HG02610 (cell line): Measurements from ENCODE around the gene SDF4.

Source experiments
- ATAC-seq: cut with Tn5 transposase; IDR thresholded peaks from one replicate; pipeline ENCODE4 v1.9.1; 2021; ENCODE audit warnings: mild to moderate bottlenecking, moderate library complexity; ENCODE audit not compliant: unreplicated experiment

Gene SDF4

DNA sequence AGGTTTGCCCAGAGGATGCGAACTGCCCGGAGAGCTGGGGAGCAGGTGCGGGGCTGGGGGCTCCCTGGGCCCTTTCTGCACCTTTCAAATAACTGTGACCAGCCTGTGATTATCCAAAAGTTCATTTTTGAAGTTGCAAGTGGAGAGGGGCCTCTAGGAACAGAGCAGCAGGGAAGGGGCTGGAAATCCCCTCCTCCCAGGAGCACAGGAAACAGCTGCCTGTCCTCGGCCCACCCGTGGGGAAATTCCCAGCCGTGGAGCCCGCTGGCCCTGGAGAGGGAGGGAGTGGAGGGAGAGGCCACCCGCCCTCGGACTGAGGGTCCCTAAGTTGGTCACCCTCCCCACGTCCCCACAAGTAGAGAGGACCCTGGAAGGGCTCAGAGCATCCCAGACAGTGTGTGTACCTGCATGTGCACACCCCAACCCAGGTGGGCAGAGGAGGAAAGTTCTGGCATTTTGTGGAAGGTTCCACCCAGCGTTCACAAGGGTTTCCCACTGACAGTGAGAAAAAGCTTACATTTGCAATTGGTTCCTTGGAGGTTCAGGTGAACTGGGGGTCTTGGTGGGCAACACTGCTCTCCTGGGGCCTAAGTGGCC is 16.6 kb downstream of the SDF4 start:
- ATAC-seq: no peak

DNA sequence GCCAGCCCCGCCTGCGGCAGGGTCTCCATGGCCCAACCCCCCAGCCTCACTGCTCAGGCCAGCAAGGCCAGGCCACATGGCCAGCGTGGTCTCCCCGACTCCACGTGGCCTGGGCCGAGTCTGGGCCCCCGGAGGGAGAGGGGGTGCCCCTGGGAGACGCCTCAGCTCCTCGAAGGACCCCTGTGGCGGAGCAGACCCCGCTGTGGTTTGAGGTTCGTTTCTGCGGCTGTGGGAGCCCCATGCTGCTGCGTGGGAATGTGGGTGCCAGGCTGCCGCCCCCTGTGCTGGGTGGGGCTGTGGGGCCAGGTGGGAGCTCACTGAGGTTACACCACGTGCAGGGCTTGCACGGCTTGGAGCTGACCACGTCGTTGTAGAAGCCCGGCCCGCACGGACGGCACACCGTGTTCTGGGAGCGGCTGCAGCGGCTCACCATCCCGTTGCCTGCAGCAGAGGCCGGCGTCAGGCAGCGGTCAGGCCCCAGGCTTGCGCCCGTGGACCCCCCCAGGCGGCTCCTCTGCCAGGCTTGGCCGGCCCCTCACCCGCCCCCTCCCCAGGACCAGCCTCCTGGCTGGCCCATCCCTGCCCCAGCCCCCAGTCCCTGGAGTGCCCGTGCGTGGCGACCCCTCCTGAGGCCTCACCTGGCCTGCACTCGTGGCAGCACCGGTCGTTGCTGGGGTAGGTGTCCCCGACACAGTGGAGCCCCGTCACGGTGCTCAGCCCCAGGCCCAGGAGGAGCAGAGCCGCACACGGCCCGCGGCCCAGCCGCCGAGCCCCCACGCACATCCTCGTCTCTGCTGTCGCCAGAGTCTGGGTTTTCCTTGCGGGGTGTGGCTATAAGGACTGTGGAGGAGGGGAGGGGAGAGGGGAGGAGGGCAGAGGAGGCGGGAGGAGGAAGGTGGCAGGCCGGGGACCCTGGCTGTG is 18.2 kb downstream of the SDF4 start, which contains the start of gene TNFRSF4:
Gene TNFRSF4 (minus strand): TSS at position 809 of the 921 bp plus-strand sequence. CDS start 26 bp downstream, at position 783.
- ATAC-seq: no peak

DNA sequence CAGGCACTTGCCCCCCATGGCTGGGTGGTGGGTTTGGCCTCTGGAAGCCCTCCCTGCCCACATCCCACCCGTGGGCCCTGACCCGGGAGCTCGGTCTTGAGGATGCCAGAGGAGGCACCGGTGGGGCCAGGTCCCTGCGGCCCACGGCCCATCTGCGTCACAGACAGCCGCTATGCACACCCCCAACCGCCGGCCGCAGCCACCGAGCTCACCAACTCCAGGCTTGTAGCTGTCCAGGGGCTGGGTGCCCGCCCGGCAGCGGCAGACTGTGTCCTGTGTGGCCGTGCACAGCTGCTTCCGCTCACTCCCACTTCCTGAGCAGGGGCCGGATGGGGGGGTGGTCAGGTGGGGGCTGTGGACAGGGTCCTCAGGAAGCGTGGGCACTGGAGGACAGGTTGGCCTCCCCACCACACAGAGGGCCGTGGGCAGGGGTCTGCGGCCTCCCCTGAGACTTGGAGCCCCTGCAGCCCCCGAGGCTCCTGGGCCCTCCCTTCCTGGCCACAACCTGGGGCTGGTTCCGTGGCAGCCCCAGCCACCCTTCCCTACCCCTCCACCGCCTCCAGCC is 18.9 kb downstream of the SDF4 start:
- ATAC-seq: no peak

DNA sequence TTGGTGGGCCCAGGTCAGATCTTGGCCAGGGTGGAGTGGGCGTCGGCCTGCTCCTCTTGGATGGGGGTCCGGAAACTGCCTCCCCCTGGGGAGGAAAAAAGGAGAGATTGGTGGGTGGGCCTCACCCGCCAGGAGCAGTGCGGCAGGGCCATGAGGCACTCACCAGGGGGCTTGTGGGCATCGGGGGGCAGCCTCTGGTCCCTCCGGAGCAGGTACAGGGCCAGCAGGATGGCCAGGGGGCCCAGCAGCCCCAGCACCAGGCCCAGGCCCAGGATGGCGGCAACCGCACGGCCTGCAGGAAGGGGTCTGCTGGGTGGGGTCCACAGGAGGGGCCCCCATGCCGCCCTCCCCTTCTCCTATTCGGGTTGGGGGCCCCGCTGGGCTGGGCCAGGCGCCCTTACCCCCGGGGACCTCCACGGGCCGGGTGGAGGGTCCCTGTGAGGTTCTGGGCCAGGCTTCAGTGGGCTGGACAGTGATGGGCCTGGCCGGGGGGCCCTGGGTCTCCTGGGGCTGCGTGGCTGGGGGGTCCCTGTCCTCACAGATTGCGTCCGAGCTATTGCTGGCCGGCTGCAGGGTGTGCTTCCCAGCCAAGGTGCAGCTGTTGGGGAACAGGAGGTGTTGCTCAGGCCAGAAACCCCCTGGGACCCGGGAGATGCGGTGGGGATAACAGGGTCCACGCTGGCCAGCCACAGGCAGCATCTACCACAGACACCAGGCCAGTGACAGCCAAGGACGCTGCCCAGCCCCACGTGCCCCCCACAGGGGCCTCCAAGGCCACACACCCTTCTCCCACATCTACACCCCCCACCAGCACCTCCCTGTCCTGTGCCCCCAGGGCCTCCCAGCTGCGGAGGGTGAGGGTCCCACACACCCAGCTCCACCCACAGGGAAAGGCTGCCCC is 20.0 kb downstream of the SDF4 start:
- no peak for ATAC-seq

DNA sequence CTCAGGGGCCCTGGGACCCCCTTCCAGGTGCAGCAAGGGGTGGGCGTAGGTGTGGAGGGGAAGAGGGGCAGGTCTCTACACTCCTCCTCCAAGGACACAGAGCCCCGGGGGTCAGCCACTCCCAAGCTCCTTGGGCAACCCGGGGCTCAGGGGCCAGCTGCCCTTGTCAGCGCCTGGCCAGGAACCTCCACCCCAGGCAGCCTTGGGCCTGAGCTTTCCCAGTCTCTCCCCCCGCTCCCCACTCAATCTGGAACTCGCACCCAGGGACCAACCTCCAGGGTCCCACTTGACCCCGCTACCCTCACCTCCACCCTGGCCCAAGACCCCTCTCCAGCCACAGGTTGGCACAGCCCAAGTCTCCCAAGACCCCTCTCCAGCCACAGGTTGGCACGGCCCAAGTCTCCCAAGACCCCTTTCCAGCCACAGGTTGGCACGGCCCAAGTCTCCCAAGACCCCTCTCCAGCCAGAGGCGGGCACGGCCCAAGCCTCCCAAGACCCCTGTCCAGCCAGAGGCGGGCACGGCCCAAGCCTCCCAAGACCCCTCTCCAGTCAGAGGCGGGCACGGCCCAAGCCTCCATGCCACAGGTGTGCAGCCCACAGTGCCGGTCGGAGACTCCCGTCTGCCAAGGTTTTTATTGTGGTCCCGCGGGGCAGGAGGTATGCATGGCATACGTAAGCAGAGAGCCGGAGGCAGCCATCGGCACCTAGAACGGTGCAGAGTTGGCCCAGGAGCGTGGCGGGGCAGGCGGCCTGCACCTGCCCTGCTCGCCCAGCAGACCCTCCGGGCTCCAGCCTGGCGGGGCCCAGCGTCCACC is 20.9 kb downstream of the SDF4 start:
- ATAC-seq: no peak

DNA sequence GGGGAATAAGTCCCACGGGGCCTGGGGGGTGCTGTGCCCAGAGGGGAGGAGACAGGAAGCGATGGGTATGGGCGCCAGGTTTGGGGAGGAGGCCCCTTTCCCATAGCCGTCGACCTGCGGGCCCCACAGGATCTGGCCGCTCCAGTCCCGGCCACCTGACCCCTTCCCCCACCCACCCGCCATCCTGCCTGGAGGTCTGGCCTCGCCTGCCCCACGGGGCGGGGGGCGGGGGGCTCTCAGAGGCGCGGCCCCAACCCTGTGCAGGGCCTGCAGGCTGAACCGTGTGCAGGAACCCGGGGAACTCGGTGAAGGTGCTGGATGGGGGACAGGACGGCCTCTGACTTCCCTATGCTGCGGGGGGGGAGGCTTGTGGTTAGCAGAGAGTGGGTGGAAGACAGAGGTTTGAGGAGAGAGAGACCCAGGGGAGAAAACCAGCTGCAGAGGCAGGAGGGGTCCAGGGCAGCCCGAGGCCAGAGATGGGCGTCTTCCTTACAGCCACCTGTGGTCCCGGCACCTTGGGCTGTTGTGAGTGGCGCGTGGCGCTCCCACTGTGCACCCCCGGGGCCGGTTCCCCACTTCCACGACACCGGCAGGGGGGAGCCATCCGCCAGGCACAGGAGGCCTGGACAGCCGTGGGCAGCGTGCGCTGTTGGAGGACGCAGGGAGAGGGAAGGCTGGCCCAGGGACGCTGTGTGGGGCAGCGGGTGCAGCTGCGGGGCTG is 22.9 kb downstream of the SDF4 start:
- no peak for ATAC-seq

DNA sequence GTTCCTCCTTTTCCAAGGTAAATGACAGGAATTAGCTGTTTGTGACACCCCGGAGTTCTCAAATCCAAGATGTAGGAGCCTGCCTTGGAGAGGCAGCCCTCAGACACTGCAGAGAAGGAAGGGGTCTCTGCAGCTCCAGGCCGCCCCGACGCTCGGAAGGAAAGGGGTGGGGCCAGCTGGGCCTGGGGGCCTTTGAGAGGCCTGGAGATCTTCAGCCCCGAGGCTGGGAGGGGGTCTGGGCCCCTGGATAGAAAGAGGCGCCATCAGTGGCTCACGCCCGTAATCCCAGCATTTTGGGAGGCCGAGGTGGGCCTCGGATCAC is 24.3 kb downstream of the SDF4 start:
- no peak for ATAC-seq

DNA sequence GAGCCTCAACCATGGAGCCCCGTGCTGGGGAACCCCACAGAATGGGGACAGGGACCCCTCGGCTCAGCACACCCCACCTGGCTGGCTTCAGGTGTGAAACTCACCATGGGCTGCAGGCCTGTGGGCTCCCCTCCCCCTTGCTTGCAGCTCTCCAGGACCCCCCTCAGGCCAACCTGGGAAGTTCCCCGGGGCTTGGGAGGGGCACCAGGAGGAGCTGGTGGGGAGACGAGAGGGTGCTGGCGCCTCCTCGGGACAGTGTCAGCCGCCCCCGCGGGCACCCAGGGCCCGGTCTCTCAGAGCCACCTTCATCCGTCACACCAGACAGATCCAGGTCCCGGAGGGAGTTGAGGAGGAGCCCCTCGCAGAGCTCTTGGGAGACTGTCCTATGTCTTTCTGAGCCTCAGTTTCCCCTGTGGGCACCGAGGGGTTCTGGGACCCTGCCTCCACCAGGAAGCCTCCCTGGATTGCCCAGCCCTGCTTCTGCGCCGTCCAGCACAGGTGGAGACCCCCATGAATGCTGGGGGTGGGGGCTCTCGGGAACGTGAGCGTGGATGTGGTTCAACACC is 24.8 kb downstream of the SDF4 start:
- no peak for ATAC-seq

DNA sequence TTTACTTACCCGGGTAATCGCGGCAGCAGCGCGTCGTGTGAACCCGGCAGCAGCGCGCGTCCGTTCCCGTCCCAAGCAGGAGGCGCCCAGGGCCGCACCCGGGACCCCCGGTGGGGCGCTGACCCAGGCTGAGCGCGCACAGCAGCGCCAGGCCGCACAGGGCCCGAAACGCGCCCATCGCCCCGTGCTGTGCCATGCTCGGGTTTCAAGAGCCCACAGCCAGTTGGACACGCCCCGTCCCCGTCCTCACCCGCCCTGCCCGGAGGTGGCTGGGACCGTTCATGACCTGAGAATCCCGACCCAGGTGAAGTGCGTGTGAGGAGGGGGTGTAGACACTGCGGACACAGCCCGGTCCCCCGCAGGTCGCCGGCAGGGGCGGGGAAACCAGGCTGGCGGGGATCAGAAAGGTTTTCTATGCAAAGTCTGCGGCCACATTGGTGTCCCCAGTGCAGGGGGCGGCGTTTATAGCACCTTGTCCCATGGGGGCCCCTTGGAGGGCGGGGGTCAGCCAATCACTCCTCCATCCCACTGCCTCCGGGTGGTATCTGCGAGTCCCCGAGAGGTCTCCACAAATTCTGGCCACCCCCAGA is 25.3 kb downstream of the SDF4 start, which contains the start of gene TNFRSF18:
Gene TNFRSF18 (minus strand): TSS at position 217 of the 590 bp plus-strand sequence. CDS start 21 bp downstream, at position 196.
- no peak for ATAC-seq

DNA sequence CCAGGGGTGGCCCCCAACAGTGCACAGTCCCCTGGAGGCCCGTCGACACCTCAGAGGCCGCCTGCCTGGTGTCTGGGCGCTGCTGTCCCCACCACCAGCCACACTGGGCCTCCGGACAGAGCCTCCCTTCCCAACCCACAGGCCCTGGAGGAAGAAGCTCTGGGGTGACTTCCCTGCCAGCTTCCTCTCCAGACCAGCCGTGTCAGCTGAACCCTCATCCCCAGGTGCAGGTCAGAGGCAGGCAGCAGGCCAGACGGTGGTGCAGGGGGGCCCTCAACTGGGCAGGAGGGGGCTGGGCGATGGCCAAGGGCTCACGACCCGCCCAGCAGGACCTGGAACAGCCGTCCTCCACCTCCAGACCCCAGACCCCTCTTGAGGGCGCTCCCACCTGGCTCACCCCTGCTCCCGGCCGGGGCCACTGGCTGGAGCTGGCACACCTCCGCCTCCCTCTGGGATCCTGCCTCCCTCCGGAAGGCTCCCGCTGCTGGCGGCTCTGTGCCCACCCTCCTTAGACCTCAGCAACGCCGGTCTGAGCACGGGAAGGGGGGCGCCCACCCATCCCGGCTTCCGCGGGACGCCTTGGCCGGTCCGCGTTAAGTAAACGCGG is 25.9 kb downstream of the SDF4 start:
- ATAC-seq: no peak

DNA sequence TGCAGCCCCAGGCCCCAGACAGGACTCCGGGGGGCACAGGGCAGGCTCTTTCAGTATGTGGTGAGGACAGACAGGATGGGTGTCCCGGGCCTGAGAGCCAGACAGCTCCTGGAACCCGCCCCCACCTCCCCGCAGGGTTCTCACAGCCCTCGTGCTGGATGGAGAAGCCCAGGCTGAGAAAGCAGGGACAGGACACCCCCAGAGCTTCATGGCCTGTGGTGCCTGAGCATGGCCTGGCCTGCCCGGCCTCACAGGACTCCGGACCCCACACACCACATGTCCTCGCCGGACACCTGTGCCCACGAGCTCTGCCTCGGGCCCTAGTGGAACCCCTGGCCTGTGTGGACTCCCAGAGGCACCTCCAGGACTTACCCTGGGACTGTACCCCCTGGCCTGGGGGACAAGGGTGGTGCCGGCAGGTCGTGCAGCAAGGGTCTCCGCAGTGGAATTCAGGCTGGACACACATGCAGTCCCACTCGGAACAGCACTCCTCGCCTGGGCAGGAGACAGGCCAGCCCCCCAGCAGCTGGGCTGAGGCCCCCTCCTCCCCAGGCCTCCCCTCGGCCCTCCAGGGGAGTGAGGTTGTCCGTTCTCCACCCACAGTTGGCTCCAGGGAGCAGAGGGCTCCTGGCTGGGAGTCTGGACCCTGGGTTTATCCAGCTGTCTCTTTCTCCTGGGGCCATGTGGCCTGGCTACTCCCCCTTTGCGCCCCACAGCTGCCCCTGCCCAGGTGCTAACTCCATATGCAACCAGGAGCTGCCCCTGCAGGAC is 26.6 kb downstream of the SDF4 start:
- ATAC-seq: no peak

DNA sequence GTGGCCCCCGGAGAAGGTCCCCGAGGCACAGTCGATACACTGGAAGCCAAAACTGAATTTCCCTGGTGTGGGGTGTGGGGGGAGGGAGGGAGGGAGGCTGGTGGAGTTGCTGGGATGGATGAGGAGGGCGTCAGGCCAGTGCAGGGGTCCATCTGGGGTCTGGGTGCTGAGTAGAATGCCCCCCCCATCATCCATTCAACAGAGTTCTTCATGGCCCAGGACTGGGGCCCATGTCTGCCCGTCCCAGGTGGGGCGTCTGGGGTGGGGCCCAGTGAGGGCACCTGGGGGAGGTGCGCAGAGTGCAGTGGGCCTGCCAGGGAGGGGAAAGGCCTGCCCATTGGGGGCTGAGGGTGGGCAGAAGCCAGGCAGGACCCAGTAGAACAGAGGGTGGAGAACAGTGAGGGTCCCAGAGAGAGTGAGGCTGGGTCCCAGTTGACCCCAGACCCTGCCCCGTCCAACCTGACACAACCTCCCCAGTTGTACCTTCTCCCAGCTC is 27.3 kb downstream of the SDF4 start:
- no peak for ATAC-seq

DNA sequence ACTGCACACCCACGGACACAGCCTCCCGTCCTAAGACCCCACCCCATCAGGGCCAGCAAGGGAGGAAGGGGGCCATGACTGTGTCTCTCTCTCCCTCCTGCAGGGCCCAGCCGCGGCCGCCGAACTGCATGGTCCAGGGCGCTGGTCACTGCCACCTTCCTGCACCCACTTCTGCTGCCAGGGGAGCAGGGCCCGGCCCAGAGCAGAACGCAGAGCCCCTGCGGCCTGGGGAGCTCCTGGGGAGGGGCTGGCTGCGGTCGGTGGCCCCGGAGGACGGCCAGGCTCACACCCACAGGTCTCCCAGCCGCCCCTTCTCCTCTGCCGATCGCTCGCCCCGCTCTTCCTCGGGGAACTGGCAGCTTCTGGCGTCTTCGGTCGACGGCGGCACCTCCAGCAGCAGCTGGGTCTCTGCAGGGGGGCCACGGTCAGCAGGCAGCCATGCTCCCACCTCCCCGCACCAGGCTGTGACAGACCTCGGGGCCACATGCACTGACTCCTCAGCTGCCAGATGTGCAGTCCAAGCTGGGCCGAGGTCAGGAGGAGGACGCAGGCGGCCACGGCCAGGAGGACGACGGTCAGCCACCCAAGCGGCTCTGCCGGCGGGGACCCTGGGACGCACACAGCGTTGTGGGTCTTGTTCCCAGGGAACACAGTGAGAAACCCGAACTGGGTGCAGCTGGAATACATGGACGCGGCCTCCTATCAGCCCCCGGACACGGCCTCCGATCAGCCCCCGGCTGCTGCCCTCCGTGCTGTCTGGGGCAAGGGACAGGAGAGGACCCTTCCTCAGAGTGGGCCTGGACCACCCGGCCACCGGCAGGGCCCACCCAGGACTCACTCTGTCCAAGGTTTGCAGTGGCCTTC is 28.0 kb downstream of the SDF4 start:
- ATAC-seq: no peak

DNA sequence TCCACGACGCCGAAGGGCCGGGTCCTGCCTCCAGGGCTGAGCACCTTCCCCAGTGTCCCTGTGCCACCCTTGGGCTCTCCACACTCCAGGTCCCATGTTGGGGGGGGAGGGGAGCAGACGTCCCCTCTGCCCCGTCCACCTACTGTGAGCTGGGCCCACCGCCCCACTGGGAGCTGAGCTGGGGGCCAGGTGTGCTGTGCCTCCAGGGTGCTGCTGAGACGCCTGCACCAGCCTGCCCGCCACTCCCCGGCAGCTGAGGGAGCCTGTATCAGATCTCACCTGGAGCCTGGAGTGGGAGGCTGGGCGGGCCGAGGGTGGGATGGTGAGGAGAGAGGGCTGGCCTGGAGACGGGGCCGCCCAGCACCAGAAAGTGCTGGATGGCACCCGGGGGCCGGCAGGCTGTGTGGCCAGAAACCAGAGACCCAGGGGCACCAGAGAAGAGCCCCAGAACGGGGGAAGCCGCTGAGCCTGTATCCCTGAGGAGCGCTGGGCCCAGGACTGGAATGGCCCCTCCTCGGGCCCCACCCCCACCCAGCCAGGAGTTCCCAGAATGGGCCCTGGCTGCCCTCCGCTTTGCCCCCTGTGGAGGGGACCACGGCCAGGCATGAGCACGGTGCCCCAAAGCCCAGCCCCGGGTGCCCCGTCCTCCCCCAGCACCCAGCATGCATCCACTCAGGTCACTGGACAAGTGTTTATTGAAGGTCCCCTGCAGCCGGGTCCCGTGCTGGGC is 28.8 kb downstream of the SDF4 start:
- ATAC-seq: no peak

DNA sequence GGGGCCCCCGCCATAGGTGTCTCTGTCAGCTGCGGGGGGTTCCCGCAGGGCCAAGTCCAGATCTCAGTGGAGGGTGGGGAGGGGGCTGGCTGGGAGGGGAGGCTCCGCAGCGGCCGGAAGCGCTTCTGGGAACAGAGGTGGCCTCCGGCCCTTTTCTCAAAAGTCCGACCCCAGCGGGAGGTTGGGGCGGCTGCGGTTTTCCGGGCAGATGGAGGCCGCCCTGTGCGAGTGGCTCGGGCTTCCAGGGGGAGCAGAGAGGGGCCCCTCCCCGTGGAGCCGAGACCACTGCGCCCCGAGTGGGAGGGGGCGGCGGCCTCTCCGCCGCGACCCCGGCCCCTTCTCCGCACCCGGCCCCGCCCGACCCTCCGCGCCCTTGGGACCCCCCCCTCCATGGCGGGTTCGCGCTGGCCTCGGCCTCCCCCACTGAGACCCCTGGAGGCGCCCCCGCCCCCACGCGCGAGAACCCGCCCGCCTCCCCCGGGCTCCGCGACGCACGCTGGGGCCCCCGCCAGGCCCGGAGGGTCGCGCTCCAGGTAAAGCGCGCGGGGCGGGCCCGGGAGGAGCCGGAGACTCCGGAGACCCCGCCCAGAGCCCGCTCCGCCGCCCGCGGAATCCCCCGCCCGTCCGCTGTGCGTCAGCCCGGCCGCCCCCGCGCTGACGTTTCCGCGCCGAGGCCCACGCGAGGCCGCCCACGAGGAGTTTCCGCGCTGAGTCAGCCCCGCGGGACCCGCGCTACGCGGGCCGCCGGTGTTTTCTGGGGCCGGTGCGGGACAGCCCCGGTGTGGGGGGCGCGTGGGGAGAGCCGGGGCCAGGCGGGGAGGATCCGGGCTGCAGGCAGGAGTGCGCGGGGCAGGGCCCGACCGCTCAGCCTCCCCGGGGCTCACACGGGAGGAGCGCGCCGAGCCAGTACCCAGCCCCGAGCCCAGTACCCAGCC is 30.7 kb downstream of the SDF4 start:
- ATAC-seq: no peak
